ENCODE measurements around the gene PRKCE. TPM values are rescaled to one million over a fixed set of nuclear protein-coding genes. Genes with fewer than 3 reads are reported as not detected.

PRKCE gene
- total and polyA plus RNA-seq, 11 donors, result 4.1 to 22.3 (median 16.2) TPM

DNA sequence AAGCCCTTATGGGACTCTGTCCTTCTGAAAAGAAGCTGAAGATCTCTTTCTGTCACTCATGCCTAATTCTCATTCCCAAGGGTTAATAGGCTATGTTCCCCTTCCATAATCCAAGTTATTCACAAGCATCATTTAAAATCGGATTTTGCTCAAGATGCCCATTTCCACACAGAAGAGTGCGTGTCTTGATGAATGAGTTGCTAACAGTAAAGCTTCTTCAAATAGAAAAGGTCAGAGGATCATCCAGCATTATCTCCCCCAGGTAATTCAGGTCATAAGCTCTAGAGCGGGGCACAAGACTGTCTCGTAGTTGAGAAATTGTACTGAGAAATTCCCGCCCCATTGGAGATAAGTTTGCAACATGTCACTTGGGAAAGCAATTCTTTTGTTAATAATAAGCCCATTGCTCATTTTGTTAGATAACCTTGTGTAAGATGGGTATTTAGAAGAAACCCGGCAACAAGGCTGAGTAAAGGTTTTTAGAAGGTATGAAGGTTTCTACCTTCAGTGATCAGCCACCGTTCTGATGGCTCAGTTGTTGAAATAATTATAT, 355.1 kb downstream of the PRKCE start:
- H3K36me3 ChIP-seq, result peaks cover 0 to 58% (median 34%) of the 10 kb centered on the region in 9 donors
- ATAC-seq, result no peak
- intact Hi-C loops (cut with DNase I), result loop anchor here in 6 of 10 donors (5.0 to 10.0 kb wide), 4 partner anchors 291 to 888 kb away; partner anchors contain the start of gene EPAS1 (in 1 of the 6)
- H3K27me3 ChIP-seq, result no peaks in the 10 kb centered on the region
- no peak for TF ChIP-seq POLR2A (IDR thresholded peaks at IDR 0.05)
- TF ChIP-seq CTCF (IDR thresholded peaks at IDR 0.05), result no peak
- WGBS, 4 donors, result 93 to 98% (median 96%) methylated on average over 7 of the region's 7 CpGs
- H3K9me3 ChIP-seq, result no peaks in the 10 kb centered on the region
- H3K27ac ChIP-seq, result no peak overlapping the region
- no peak overlapping the region for H3K4me3 ChIP-seq
- no peak for DNase-seq
- H3K4me1 ChIP-seq, result peaks cover 0 to 24% (median 8%) of the 10 kb centered on the region in 12 donors

GRCh38 chr2:46007412-46007811, 355.9 kb downstream of the PRKCE start:
- intact Hi-C loops (cut with DNase I), result loop anchor here in 6 of 10 donors (5.0 to 10.0 kb wide), 4 partner anchors 290 to 887 kb away; partner anchors contain the start of gene EPAS1 (in 1 of the 6)
- DNase-seq (no peak), ATAC-seq (no peak)
- Histone ChIP-seq H3K36me3 (peaks cover 0 to 61% (median 31%) of the 10 kb centered on the region in 9 donors), H3K27ac (no peak overlapping the region), H3K9me3 (no peaks in the 10 kb centered on the region), H3K4me1 (peaks cover 0 to 16% (median 2%) of the 10 kb centered on the region in 12 donors), H3K4me3 (no peak overlapping the region), H3K27me3 (no peaks in the 10 kb centered on the region)
- WGBS, 4 donors, result 91 to 94% (median 92%) methylated on average over 11 of the region's 11 CpGs
- TF ChIP-seq CTCF (IDR thresholded peaks at IDR 0.05) (no peak), POLR2A (IDR thresholded peaks at IDR 0.05) (no peak)

- WGBS, 4 donors, result 70 to 75% (median 73%) methylated on average over 5 of the region's 5 CpGs
- DNase-seq, result no peak
- Histone ChIP-seq H3K4me1 (peaks cover 0 to 11% (median 0%) of the 10 kb centered on the region in 12 donors), H3K27me3 (no peaks in the 10 kb centered on the region), H3K4me3 (no peak overlapping the region), H3K9me3 (no peaks in the 10 kb centered on the region), H3K27ac (no peak overlapping the region), H3K36me3 (peaks cover 0 to 66% (median 31%) of the 10 kb centered on the region in 9 donors)
- ATAC-seq, result no peak
- intact Hi-C loops (cut with DNase I), result loop anchor here in 6 of 10 donors (5.0 to 10.0 kb wide), 4 partner anchors 289 to 887 kb away; partner anchors contain the start of gene EPAS1 (in 1 of the 6)
- TF ChIP-seq CTCF (IDR thresholded peaks at IDR 0.05), result no peak
- no peak for TF ChIP-seq POLR2A (IDR thresholded peaks at IDR 0.05)
Measured at GRCh38 chr2:46008091-46008870, 356.8 kb downstream of the PRKCE start.

DNA sequence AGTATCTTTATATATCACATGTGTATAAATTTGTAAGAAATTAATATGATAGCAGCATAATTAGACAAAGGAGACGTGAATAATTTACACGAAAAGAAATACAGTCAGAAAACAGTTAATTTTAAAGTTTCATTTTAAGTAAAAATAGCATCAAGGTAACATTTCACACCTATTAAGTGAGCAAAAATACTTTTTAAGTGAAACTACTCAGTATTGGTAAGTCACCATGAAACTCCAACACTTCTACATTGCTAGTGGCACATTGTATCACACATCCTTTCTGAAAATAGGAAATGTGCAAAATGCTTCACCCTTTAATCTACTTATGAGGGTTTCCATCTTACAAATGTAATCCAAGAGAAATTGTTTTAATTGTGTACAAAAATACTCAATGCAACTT, 357.8 kb downstream of the PRKCE start:
- peaks cover 0 to 65% (median 31%) of the 10 kb centered on the region in 9 donors for H3K36me3 ChIP-seq
- intact Hi-C loops (cut with DNase I), result loop anchor here in 6 of 10 donors (5.0 to 10.0 kb wide), 4 partner anchors 288 to 885 kb away; partner anchors contain the start of gene EPAS1 (in 1 of the 6)

More for the DNA sequence above, 357.8 kb downstream of the PRKCE start:
- H3K9me3 ChIP-seq, result no peaks in the 10 kb centered on the region
- ATAC-seq (no peak), DNase-seq (no peak)
- no peak overlapping the region for H3K27ac ChIP-seq
- H3K27me3 ChIP-seq, result no peaks in the 10 kb centered on the region
- WGBS, 4 donors, result 91 to 97% (median 92%) methylated on average over 2 of the region's 2 CpGs
- peaks cover 0 to 11% (median 0%) of the 10 kb centered on the region in 12 donors for H3K4me1 ChIP-seq
- TF ChIP-seq POLR2A (IDR thresholded peaks at IDR 0.05) (no peak), CTCF (IDR thresholded peaks at IDR 0.05) (no peak)
- H3K4me3 ChIP-seq, result no peak overlapping the region
